HG02759 (cell line): ENCODE data around the gene ACOT9.
"Not testable (repeated sequence)": the region's sequence is repeated elsewhere in the genome, so short reads cannot be mapped to it uniquely, and the experiment has no call there.

Source experiments
- ATAC-seq: cut with Tn5 transposase; IDR thresholded peaks from one replicate; pipeline ENCODE4 v1.9.1; 2021; ENCODE audit warnings: mild to moderate bottlenecking, moderate library complexity; ENCODE audit not compliant: unreplicated experiment

Gene ACOT9

DNA sequence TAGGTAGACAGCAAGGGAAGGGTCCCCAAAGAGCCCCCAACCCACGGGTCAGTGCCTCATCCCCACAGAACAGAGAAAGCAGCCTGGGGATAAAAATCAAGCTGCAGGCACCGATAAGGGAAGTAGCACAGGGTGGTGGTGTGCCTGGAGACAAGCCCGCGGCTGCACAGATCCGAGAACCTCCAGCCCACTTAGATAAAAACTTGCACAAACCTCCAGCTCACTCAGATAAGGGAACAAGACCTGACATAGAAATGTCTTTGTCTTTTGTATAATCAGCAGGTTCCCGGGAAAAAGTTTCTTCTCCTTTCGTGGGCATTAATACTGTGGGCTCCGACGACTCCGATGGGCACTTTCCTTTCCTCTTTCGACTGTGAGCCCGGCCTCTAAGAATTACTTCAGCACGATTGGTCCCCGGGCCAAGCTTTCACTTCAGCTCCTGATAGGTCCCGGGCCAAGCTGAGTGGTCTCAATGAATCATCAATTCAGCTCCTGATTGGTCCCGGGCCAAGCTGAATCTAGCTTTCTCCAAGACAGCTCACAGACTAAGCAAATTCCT lies 43.4 kb downstream of the ACOT9 start:
- peak; percentile 80 for ATAC-seq

DNA sequence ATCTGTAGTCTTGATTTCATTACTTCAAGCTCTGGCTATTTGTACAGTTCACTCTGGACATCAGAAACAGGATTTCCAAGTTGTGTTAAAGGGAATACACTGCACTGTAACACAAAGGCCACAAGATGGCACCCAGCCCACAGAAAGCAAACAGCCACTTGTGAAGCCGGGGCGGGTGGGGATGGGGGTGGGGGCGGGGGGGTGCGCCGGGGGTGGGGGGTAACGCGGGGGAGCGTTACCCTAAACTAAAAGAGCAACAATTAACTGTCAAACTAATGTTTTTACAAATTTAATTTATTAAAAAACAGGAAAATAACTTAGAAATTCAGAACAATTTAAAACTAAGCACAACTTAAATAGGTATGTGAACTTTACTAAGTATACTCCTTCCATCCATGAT lies 48.5 kb downstream of the ACOT9 start:
- no peak for ATAC-seq

DNA sequence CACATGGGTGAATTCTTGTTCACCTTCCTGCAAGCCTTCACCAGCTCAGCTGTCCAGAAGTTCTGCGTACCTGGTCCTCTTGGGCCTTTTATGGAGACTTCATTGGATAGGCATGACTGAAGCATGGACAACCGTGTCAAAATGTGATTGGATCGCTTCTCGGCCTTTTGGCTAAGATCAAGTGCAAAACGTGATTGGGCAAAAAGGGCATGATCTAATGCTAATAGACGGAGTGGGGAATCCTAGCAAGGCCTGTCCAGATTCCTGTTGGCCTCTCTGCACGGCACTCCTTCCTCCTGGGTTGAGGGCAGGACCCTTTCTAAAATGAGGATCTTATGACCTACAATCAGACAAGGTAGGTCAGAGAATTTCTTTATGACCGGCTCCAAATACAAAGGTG lies 50.9 kb downstream of the ACOT9 start:
- ATAC-seq: no peak

DNA sequence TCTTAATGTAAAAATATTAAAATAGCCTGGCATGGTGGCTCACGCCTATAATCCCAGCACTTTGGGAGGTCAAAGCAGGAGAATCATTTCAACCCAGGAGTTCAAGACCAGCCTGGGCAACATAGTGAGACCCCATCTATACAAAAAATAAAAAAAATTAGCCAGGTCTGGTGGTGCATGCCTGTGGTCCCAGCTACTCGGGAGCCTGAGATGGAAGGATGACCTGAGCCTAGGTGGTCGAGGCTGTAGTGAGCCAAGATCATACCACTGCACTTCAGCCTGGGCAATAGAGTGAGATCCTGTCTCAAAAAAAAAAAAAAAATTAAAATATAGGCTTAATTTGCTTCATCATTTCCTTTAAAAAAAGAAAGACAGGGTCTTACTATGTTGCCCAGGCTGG lies 66.6 kb downstream of the ACOT9 start:
- ATAC-seq: not testable (repeated sequence)

DNA sequence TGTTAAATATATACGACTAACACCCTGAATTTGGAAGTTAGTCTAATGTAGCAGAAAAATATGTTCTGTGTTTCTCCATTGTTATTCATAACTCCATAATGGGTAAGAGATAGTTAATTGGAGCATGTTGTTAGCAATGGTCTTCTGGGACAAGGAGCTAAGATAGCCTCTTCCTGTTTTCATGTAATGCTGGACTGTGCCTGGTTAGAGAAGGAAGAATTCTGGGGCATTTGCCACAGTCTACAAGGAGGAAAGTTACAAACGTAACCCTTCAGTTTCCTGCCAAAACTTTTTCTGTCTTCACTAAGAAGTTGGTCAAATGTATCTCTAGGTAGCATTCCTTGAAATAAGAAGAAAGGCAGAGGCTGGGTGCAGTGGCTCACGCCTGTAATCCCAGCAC lies 70.0 kb downstream of the ACOT9 start:
- no peak for ATAC-seq

DNA sequence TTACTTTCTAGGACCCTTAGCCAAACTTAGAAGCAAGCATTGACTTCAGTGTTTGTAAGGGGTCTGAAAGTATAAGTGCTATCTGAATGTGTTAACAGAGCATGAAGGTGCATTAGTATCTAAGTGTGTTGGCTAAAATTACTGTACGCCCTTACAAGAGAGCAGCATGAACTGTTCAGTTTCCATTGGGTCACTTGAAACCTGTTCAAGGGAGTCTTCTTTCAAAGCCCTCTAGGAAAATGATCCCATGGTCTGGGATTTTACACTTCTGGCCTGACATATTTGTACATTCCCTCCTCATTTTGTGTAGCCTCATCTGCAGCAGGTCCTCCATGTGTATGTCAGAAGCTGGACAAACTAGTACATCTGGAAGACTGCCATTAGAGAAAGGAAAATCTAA lies 72.5 kb downstream of the ACOT9 start:
- no peak for ATAC-seq

DNA sequence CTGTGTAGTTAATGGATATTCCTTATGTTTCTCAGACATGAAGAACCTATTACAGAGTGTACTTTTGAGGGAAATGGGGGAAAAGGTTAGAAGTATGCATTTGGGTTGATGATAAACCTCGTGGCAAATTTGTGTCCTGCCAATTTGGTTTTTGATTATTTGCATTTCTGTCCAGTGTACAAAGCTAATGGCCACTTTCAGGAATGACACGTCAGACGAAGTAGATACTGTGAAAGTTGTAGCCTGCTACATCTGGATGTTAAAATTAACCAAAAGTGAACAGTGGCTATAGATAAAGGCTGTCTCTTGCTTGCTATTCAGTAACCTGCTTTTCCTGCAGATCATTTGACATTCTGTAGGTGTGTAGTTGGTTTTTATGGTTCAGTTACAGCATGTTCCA lies 74.7 kb downstream of the ACOT9 start:
- ATAC-seq: no peak

DNA sequence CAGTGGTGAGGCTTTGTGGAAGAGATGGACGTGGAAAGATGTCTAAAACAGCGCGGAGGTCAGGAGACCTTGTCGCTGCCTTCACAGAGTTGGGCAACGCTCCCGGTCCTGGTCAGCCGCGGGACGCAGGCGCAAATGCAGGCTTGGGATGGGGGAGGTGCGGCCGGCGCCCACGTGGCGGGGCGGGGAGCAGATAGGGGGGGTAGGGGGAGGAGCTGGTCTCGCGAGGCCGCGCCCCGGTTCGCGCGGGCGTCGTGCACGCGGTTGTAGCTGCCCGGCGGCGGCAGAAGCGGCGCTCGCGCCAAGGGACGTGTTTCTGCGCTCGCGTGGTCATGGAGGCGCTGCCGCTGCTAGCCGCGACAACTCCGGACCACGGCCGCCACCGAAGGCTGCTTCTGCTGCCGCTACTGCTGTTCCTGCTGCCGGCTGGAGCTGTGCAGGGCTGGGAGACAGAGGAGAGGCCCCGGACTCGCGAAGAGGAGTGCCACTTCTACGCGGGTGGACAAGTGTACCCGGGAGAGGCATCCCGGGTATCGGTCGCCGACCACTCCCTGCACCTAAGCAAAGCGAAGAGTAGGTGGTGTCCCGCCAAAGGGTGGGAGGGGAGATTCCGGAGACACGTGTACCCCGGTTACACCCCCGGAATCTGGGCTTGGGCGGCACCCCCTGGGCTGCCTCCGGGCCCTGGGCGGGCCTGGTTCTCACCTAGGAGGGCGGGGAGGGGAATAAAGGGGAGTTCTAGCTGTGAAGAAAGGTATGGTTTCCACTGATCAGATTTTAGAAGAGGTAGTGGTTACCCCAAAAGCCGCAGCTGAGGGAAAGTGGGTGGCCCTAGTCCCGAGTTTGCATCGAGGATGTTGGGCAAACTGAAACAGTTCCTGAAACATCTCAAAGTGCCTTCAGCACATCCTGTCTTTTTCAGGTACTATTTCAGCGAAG lies 75.6 kb downstream of the ACOT9 start, which contains the start of gene PRDX4:
Gene PRDX4, plus strand, starts transcription at position 255 of the 939 bp plus-strand sequence. Its CDS starts 78 bp downstream, at position 333.
- ATAC-seq: peak; percentile 74

DNA sequence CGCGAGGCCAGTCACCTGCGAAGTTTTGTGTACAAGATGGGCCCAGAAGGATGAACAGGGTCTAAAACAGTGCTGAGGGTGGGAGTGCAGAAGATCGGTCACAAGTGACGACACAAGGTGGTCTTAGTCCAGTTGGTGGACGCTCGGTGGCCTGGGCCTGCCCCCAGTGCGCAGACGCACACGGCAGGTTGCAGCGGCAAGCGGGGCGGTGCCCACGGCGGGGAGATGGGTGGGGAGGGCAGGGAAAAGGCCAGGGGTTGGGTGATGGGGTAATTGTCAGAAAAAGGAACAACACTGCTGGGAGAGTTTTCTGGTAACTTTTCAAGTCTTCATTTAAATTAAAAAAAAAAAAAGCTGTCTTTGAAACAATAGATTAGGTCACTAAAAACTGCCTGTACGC lies 76.8 kb downstream of the ACOT9 start:
- no peak for ATAC-seq

DNA sequence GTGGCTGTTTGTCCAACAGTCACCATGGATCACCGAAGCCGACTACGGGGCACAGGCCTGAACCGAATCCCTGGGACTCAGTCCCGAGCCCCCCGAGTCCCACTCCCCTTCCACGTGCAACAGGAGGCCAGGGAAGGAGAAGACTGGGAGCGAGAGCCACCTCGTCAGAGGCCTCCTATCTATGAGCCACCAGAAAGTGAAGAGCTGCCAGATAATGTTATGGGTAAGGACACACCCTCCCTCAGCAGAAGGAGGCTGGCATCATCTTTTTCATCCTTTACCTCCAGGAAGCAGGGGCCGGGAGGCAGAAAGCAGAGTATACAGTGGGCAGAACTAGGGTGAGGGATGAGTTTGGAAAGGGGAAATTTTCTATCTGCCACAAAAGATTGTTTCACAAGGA lies 78.6 kb downstream of the ACOT9 start:
- no peak for ATAC-seq

DNA sequence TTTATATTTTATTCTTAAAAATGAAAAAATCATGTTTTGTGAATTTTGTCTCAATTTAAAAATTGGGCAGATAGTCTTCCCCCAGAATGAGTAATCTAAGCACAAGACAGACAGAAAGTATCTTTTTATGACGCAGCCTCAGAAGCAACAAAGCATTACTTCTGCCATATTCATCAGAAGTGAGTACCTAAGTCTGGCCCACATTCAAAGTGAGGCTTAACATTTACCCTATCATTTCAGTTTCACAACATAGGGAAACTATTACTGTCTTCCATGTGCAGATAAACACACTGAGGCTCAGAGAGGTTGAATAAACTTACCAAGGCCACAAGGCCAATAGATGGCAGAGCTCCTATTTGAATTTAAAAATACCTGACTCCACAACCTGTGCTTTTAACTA lies 80.2 kb downstream of the ACOT9 start:
- ATAC-seq: peak; percentile 42

DNA sequence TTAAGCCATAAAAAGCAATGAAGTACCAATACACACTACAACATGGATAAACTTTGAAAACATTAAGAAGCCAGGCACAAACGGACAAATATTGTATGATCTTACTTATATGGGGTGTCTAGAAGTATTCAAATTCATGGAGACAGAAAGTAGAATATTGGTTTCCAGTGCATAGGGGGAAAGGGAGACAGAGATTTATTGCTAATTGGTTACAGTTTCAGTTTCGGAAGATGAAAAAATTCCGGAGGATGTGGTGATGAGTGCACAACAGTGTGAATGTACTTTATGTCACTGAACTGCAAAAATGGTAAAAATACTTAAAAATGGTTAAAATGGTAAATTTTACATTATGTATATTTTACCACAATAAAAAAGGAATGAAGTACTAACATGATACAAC lies 80.9 kb downstream of the ACOT9 start:
- peak; percentile 60 for ATAC-seq

DNA sequence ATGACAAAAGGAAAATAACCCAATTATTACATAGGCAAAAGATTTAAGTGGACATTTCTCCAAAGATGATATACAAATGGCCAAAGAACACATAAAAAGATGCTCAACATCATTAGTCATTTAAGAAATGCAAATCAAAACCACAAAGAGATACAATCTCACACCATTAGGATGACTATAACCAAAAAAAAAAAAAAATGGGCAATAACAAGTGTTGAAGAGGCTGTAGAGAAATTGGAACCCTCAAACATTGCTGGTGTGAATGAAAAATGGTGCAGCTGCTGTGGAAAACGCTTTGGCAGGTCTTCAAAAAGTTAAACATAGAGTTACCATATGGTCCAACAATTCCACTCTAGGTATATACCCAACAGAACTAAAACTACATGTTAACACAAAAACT lies 81.4 kb downstream of the ACOT9 start:
- no peak for ATAC-seq

DNA sequence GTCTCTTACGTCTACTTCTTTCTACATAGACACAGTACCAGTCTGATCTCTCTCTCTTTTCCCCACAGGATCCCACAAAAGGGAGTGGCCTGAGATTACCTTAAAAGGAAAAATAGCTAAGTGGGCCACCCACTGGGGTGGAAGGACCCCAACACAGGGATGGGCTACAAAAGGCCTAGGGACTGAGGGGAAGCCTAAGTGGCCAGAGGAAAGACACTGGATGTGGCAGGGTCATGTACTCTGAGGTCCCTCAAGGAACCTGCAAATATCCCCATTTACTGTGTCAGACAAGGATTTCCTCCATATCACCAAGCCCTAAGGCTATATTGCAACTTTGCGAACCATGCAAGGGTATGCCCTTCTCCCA lies 82.3 kb downstream of the ACOT9 start:
- no peak for ATAC-seq

DNA sequence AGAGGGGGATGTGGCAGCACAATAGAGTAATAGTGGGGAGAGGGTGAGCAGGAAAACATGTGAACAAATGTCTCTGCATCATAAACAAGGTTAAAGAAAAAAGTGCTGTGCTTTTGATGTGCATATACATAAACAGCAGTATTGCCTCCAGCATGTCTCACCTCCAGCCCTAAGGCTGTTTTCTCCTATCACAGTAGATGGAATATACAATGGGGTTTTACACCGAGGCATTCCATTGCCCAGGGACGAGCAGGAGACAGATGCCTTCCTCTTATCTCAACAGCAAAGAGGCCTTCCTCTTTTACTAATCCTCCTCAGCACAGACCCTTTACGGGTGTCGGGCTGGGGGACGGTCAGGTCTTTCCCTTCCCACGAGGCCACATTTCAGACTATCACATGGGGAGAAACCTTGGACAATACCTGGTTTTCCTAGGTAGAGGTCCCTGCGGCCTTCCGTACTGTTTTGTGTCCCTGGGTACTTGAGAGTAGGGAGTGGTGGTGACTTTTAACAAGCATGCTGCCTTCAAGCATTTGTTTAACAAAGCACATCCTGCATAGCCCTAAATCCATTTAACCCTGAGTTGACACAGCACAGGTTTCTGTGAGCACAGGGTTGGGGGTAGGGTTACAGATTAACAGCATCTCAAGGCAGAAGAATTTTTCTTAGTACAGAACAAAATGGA lies 82.9 kb downstream of the ACOT9 start:
- not testable (repeated sequence) for ATAC-seq

DNA sequence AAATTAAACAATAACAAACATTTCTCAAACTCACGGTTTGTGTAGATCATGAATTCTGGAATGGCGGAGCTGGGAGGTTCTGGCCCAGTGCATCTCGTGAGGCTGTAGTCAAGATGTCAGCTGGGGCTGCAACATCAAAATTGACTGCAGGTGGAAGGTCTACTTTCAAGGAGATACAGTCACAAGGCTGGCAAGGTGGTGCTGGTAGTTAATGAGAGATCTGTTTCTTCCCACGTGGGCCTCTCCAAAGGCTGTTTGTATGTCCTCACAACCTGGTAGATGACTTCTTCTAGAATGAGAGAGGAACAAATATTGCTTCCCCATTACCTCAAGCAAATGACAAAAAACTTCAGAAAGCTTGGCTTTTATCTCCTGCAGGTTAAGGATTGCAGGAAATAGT lies 83.7 kb downstream of the ACOT9 start:
- no peak for ATAC-seq

DNA sequence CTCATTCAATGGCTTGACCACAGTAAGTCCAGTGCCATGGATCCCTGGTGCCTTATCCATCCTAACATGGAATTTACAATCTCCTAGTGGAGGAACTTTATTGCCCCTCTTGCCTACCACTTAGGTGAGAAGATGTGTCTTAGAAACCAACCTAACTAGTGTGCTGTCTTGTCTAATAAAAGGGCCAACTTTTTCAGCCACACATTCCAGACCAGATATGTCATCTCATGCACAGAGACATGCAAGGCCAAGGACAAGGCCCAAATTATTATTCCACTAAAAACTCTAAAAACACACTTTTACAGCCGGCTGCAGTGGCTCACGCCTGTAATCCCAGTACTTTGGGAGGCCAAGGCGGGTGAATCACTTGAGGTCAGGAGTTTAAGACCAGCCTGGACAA lies 86.4 kb downstream of the ACOT9 start:
- no peak for ATAC-seq

DNA sequence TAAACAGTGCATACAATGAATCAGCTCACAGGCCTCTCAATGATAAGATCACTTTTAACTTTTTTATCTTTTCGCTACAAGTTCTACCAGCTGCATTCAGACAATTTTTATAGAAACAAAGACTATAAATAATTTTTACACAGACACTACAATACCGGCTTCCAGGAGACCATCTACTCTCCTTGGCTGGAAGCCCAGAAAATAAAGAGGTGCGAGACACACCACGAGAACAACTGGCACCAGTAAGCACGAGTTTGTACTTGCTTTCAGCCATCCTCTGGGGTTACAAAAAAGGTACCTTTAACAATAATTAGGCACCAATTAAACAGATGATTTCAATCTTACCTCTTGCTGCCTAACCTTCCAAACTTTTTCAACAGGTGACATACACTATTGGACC lies 87.0 kb downstream of the ACOT9 start:
- ATAC-seq: no peak
